Frontal cortex (tissue), 4 donors: Measurements from ENCODE around the gene IQGAP2. TPM values are rescaled to one million over a fixed set of nuclear protein-coding genes. Genes with fewer than 3 reads are reported as not detected.

Source experiments
- DNase-seq, 2 donors: peaks; one replicate each; pipeline ENCODE4 v3.0.0; 2012; ENCODE audit warnings: low spot score in 2 of 2
- FAIRE-seq: peaks from 2 replicates; lab custom pipeline; 2012; peaks lifted over from hg19 to GRCh38; lab: Jason Lieb, UNC
- small RNA-seq: library from RNA; depleted of rRNA; stranded (forward); fragments of <200 nt; gene quantifications from one replicate; pipeline ENCODE3, GENCODE V24; 2014
- total RNA-seq: library from RNA; depleted of rRNA; stranded (reverse); fragments of >200 nt; gene quantifications from one replicate; pipeline ENCODE4 v1.2.3, GENCODE V29; 2014
- donor health status: control.
- donor health status: control.
- donor health status: control.

Gene IQGAP2
- total RNA-seq, 1 donor from 2014 or later, result 9.4 TPM

DNA sequence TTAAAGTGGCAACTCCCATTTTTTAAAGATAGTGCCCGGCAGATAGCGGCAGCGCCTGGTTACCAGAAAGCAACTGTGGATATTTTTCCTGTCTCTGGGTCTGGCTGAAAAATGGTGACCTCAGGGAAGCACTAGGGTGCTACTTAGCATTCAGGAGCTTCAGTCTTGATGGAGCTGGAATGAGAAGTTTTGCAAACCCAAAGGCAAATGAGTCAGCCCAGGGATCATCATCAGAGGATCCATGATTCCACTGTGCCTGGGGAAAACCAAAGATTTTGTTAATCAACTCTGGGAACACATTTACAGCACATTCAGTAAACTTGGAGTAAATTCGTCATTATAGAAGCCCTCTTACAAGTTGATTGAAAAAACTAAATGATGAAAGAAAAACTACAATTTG lies 339.5 kb downstream of the IQGAP2 start:
- FAIRE-seq (no peak), DNase-seq (no peak)

DNA sequence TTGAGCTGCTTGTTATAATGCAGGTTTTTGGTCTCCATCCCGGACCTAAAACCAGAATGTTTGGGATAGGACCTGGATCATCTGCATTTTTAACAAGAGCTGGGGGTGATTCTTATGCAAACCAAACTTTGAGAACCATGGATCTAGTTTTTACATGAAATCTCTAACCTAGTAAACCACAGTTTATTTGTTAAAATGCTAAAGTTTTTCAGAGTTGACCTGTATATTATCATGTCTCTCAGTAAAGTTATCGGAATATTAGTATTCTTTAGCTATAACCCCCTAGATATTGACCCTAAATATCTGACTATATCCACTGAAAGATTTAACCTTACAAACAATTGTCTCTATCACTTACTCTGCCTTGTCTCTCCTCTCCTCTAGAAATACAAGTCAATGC lies 341.5 kb downstream of the IQGAP2 start:
- FAIRE-seq (no peak), DNase-seq (no peak)

DNA sequence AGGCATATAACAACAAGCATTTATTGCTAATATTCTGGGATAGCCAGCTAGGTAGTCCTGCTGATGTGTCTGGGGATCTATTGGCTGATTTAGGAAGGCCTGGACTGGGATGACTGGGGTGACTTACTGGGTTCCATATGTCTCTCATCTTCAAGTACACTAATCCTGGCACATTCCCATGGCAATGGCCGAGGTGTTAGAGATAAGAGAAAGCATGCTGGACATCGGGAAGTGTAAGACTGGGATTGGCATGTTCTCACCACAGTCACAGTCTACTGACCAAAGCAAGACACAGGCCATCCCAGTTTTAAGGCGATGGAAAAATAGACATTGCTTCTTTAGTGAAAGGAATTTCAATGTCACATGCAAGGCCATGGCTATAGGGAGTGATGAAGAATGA lies 342.6 kb downstream of the IQGAP2 start:
- FAIRE-seq, result no peak
- no peak for DNase-seq

DNA sequence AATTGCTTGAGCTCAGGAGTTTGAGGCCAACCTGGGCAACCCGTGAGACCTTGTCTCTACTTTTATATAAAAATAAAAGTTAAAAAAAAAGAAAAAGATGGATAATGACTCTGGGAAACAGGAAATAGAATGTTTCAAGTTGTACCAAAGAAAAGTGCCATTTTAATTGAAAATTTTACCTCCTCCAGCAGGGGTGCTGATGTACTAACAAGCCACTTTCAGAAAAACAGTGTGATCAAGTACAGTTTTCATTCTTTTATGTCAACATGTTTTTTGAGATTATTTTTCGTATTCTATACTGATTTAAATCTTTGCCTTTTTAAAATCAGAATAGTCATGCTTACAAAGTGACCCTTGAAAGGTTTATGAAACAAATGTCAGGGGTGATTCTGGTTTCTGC lies 343.6 kb downstream of the IQGAP2 start:
- DNase-seq, result no peak
- FAIRE-seq, result no peak

DNA sequence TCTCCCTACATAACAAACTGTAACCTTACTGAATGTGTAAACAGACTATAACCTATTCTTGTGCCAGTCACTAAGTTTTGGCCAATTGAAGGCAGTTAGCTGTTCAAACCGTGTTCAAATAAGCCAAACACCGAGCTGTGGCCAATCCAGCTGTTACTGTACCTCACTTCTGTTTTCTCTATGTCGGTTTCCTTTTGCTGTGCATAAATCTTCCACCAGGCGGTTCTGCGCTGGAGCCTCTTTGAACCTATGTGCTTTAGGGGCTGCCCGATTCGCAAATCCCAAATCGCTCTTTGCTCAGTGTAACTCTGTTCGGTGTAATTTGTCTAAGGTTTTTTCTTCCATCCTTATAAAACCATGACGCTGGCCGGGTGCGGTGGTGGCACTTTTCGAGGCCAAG lies 344.6 kb downstream of the IQGAP2 start:
- no peak for FAIRE-seq
- DNase-seq, result no peak

DNA sequence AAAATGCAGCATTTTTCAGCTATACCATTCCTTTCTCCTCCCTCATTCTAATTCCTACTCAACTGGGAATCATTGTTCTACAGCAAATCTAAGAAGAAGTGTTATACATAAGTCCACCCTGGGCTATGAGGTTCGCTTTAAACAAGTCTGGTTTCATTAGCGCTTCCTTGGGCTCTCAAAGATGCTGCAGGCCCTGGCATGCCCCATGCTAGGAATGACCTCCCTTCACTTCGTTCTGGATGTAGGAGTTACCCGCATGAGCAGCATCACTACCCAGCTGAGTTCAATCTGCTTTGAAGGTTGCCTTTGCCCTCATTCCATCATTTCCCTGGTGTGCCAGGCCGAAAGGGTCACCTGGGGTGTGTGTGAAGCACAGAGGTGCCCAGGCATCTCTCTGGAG lies 348.2 kb downstream of the IQGAP2 start:
- DNase-seq (no peak), FAIRE-seq (no peak)

DNA sequence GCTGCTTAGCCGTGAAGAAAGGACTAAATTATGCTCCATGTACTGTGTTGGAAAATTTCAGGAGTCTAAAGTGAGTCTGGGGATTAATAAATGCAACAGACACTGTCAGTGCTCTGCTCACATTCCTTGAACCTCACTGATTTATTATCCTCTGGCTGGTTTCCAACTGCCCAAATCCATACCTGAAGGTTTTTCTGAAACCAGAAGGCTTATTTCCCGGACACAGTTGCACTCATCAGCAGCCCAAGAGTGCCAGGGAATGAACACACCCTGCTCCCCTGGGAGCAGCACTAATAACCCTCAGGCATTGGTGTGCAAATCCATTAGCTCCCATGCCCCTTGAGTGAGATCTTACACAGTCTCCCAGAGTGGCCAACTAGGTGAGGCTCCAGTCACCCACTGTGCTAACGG lies 351.6 kb downstream of the IQGAP2 start:
- no peak for FAIRE-seq
- DNase-seq, result no peak

DNA sequence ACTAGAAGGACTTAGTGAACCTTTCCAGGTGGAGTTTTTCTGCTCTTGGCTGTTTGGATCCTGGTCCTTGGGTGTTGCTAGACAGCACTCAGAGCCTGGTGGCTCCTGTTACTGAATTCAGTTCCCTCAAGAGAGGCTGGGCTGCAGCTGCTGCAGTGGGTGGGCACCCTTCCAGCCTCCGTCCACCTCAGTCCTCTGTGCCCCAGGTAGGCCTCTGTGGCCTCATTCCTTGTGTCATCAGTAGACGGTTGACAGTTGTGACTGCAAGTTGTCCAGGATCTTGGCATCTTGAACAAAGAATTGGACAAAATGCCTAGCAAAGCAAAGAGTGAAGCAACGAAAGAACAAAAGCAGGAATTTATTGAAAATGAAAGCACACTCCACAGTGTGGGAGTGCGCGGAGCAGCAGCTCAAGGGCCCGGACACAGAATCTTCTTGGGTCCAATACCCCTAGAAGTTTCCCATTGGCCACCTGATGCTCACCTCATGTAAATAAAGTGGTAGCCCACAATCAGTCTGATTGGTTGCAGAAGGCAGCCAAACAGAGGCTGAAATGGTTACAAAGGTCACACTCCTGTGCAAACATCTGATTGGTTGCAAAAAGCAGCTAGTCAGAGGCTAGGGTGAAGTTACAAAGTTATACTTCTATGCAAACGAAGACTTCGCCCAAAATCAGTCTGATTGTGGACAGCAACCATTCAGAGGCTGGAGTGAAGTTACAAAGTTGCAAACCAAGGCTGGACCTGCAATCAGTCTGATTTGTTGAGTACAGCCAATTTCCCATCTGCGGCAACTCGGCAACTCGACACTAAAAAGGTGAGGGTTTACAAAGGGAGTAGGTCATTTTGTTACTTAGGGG lies 352.9 kb downstream of the IQGAP2 start:
- FAIRE-seq, result no peak
- DNase-seq, result no peak

DNA sequence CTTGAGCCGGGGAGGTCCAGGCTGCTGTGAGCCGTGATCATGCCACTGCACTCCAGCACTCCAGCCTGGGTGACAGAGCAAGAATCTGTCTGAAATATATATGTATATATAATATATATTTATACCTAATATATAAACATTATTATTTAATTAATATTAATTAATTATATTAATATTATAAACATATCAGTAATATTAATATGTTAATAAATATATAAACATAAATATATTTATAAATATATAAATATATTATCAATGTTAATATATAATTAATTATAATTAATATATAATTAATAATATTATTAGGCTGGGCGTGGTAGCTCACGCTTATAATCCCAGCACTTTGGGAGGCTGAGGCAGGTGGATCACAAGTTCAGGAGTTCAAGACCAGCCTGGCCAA lies 354.0 kb downstream of the IQGAP2 start:
- FAIRE-seq, result peak; percentile 73
- no peak for DNase-seq

Small RNA genes lying within 50 kb of the gene (small RNA-seq; reads per million reads assigned to genes)
- gene RF02154 (not detected), gene RF02155 (not detected)

Other genes starting within 250 kb of the IQGAP2 start
- gene F2RL2, start 220.1 kb downstream of the IQGAP2 start, total RNA-seq, result under 0.01 TPM